Activated T-cell treated with anti-CD3 and anti-CD28 coated beads, Interleukin-2, amount 50 U/mL, for 72 hours (primary cell): Measurements from ENCODE around the gene EDDM3A. TPM values are rescaled to one million over a fixed set of nuclear protein-coding genes. Genes with fewer than 3 reads are reported as not detected.
"Not testable (repeated sequence)": the region's sequence is repeated elsewhere in the genome, so short reads cannot be mapped to it uniquely, and the experiment has no call there.

Experiments used
- ATAC-seq, 2 donors: fragments of 150-1000 bp; cut with Tn5 transposase; replicated peaks in 1 of 2; 2 replicates each; pipeline ENCODE4 v1.10.0; 2021; ENCODE audit warnings: moderate library complexity in 2 of 2, mild to moderate bottlenecking in 1 of 2
- DNase-seq, 2 donors: peaks; one replicate each; pipeline ENCODE4 v3.0.0; 2021 to 2022; ENCODE audit warnings: mixed read lengths in 1 of 2
- H3K27ac Mint-ChIP-seq: one replicate; pipeline ENCODE4 v1.8.0; 2022; ENCODE audit warnings: mild to moderate bottlenecking, moderate library complexity, mixed read lengths
- H3K27me3 Mint-ChIP-seq: one replicate; pipeline ENCODE4 v1.8.0; 2022; ENCODE audit warnings: low read depth, mixed read lengths
- H3K36me3 Mint-ChIP-seq, 2 donors: one replicate each; pipeline ENCODE4 v1.8.0; 2022; ENCODE audit warnings: mixed read lengths in 2 of 2, mild to moderate bottlenecking in 1 of 2; ENCODE audit not compliant: insufficient read depth in 2 of 2
- H3K4me1 Mint-ChIP-seq: one replicate; pipeline ENCODE4 v1.8.0; 2022; ENCODE audit warnings: low read depth, mixed read lengths
- H3K4me3 Mint-ChIP-seq, 2 donors: one replicate each; pipeline ENCODE4 v1.8.0; 2022; ENCODE audit warnings: mild to moderate bottlenecking in 2 of 2, mixed read lengths in 2 of 2, moderate library complexity in 2 of 2
- H3K9me3 Mint-ChIP-seq, 2 donors: one replicate each; pipeline ENCODE4 v1.8.0; 2022; ENCODE audit warnings: mixed read lengths in 2 of 2
- total RNA-seq, 2 donors: library from RNA; stranded (reverse); gene quantifications; one replicate each; pipeline ENCODE4 v1.2.3, GENCODE V29; 2022

EDDM3A gene
- total RNA-seq, 2 donors from 2014 or later = not detected

GRCh38 chr14:20719777-20720176, 25.9 kb upstream of the EDDM3A start:
- Mint-ChIP-seq H3K4me3 (no peak overlapping the region), H3K9me3 (peaks cover 0 to 2% of the 10 kb centered on the region in 2 donors), H3K36me3 (no peaks in the 10 kb centered on the region), H3K27me3 (peaks cover 26% of the 10 kb centered on the region), H3K27ac (no peak overlapping the region), H3K4me1 (peaks cover 6% of the 10 kb centered on the region)
- DNase-seq = no peak
- no peak for ATAC-seq

GRCh38 chr14:20720741-20721140, 24.9 kb upstream of the EDDM3A start:
- H3K4me3 Mint-ChIP-seq = no peak overlapping the region
- H3K27ac Mint-ChIP-seq = no peak overlapping the region
- no peaks in the 10 kb centered on the region for H3K36me3 Mint-ChIP-seq
- ATAC-seq (no peak), DNase-seq (no peak)
- H3K9me3 Mint-ChIP-seq = peaks cover 0 to 2% of the 10 kb centered on the region in 2 donors
- peaks cover 24% of the 10 kb centered on the region for H3K27me3 Mint-ChIP-seq
- peaks cover 6% of the 10 kb centered on the region for H3K4me1 Mint-ChIP-seq

GRCh38 chr14:20722016-20722415, 23.7 kb upstream of the EDDM3A start:
- H3K9me3 Mint-ChIP-seq = no peaks in the 10 kb centered on the region
- H3K4me3 Mint-ChIP-seq = no peak overlapping the region
- ATAC-seq = no peak
- H3K4me1 Mint-ChIP-seq = peaks cover 6% of the 10 kb centered on the region
- peaks cover 34% of the 10 kb centered on the region for H3K27me3 Mint-ChIP-seq
- no peak for DNase-seq
- no peaks in the 10 kb centered on the region for H3K36me3 Mint-ChIP-seq
- no peak overlapping the region for H3K27ac Mint-ChIP-seq

DNA sequence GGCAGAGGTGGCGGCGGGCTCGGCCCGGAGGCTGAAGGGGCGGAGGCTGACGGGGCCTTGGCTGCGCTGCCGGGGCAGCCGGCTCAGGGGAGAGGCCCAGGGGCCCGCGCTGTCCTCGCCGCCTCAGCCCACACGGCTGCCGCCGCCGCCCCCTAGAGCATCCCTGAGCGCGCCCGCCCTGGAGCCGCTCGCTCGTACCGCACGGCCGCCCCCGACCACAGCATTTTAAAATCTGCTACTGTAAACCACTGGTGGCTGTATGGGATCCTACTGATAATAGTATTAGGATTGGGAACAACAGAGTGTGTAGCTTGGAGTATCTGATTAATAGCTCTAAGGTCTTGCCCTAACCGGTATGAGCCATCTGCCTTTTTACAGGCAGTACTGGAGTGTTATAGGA, 22.2 kb upstream of the EDDM3A start:
- DNase-seq = no peak
- peak in 1 of 2 donors; percentile 46 for ATAC-seq
- Mint-ChIP-seq H3K27me3 (peaks cover 40% of the 10 kb centered on the region), H3K4me1 (peaks cover 6% of the 10 kb centered on the region), H3K4me3 (peak overlapping the region in 1 of 2 donors; percentile 13), H3K36me3 (no peaks in the 10 kb centered on the region), H3K9me3 (no peaks in the 10 kb centered on the region), H3K27ac (no peak overlapping the region)

DNA sequence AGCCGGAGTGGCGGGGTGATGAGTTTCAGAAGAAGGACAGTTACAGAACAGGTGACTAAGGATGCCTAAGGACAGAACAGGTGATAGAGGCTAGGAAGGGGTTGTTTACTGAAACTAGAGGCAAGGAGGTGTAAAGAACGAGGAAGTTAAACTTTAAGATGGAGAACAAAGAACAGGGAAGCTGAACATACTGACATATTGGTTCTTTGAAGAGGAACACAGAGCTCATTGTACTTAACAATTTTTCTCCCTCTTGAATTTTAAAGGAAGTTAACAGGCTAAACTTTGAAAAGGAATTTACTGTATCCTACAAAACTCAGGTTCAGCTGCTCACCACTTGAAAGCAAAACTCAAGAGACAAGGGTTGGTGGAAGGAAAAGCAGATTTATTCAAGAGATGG, 19.6 kb upstream of the EDDM3A start:
- H3K9me3 Mint-ChIP-seq, H3K27ac Mint-ChIP-seq, ATAC-seq, DNase-seq, H3K4me1 Mint-ChIP-seq, H3K36me3 Mint-ChIP-seq, H3K4me3 Mint-ChIP-seq: not testable (repeated sequence)
- H3K27me3 Mint-ChIP-seq = peaks cover 40% of the 10 kb centered on the region

- Mint-ChIP-seq H3K9me3 (no peaks in the 10 kb centered on the region), H3K27me3 (peaks cover 38% of the 10 kb centered on the region), H3K4me1 (no peaks in the 10 kb centered on the region), H3K4me3 (no peak overlapping the region), H3K36me3 (no peaks in the 10 kb centered on the region), H3K27ac (no peak overlapping the region)
- DNase-seq (no peak), ATAC-seq (no peak)
These were observed 19.2 kb upstream of the EDDM3A start for GRCh38 chr14:20726531-20726930.

GRCh38 chr14:20730891-20731290, 14.8 kb upstream of the EDDM3A start:
- H3K4me3 Mint-ChIP-seq = no peak overlapping the region

DNA sequence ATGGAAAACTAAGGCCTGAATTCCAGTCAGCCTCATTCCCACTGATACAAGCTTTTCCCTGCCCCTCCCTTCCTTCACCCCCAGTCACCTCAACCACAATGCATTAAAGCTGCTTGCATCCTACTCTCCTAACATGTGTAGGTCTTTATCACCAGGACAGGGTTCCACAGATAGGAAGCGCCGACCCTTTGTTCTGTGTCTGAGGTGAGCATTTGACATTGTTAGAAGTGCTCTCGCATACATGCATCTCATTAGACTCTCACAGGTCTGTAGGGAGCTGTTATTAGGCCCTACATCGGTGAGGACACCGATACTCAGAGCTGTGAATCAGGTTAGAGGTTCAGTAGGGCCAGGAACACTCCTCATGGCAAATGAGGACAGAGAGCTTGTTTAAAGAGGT, 13.2 kb upstream of the EDDM3A start:
- ATAC-seq (no peak), DNase-seq (no peak)
- Mint-ChIP-seq H3K9me3 (no peaks in the 10 kb centered on the region), H3K4me3 (no peak overlapping the region), H3K4me1 (no peaks in the 10 kb centered on the region), H3K27me3 (peaks cover 7% of the 10 kb centered on the region), H3K36me3 (no peaks in the 10 kb centered on the region), H3K27ac (no peak overlapping the region)

More at GRCh38 chr14:20730891-20731290, 14.8 kb upstream of the EDDM3A start:
- DNase-seq (no peak), ATAC-seq (no peak)
- Mint-ChIP-seq H3K4me1 (no peaks in the 10 kb centered on the region), H3K27ac (no peak overlapping the region), H3K36me3 (no peaks in the 10 kb centered on the region), H3K27me3 (peaks cover 14% of the 10 kb centered on the region), H3K9me3 (no peaks in the 10 kb centered on the region)

DNA sequence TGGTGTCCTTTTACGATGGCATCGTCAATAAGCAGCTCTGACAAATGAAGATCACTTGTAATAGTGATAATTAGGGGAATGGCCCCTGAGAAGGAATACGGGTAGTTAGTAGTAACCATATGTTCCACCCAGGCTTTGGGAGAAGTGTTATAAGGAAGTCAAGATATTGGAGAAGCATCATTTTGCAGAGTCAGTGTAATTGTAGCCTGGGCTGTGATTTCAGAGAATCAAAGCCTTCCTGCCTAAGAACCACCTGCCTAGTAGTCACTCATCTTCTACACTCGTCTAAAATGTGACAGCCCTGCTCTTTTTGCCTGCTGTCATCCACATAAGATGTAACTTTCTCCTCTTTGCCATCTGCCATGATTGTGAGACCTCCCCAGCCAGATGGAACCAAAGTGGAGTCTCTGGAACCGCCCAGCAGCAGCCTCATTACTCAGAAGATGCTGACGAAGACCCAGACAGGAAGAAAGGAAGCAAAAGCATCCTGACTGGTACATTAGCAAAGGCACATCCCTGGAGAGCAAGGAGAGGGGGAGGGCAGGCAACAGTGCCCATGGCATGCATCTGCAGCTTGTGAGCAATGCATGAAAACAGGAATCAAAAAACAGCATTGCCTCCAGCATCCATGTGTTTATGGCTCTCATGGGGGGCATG, 12.6 kb upstream of the EDDM3A start:
- H3K36me3 Mint-ChIP-seq = no peaks in the 10 kb centered on the region
- no peak for ATAC-seq

DNA sequence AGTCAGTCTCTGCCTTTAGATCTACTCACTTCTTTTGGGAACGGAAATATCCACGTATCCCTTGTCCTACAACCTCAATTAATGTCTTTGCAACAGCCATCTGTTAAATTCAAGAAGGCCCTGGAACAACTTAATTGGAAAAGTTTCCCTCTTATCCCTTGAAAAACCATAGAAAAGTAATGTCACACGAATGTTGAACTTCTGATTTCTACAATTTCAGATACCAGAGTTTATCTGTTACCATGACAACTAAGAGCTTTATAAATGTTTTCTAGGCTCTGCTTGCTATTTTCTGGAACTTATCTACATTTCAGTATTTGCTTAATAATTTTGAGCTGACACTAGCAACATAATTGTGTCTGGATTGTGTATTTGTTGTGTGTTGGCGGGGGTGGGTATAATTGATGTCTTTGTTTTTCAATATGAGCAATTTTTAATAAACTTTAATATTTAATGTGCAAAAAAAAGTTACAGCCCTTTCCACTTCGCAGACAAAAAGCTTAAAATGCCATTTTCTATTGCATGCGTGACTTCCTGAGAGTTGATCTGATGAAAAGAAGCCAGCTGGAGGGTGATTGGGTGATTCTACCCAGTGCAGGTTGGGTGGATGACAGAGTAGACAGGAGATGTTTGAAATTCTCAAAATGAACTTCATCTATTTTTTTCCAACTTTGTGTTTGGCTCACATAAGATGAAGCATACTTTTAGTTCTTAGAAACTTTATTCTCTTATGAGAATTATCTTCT, 11.8 kb upstream of the EDDM3A start:
- Mint-ChIP-seq H3K4me1 (no peaks in the 10 kb centered on the region), H3K27ac (no peak overlapping the region), H3K9me3 (no peaks in the 10 kb centered on the region), H3K4me3 (no peak overlapping the region), H3K27me3 (no peaks in the 10 kb centered on the region), H3K36me3 (no peaks in the 10 kb centered on the region)
- ATAC-seq (no peak), DNase-seq (no peak)

More for the DNA sequence above, 12.6 kb upstream of the EDDM3A start:
- H3K4me1 Mint-ChIP-seq = no peaks in the 10 kb centered on the region
- H3K4me3 Mint-ChIP-seq = no peak overlapping the region
- peaks cover under 1% of the 10 kb centered on the region for H3K27me3 Mint-ChIP-seq
- no peak overlapping the region for H3K27ac Mint-ChIP-seq
- no peak for DNase-seq
- H3K9me3 Mint-ChIP-seq = no peaks in the 10 kb centered on the region

- Mint-ChIP-seq H3K27ac (no peak overlapping the region), H3K27me3 (no peaks in the 10 kb centered on the region), H3K9me3 (no peaks in the 10 kb centered on the region), H3K36me3 (no peaks in the 10 kb centered on the region), H3K4me3 (no peak overlapping the region), H3K4me1 (no peaks in the 10 kb centered on the region)
- ATAC-seq (no peak), DNase-seq (no peak)
These were observed 11.3 kb upstream of the EDDM3A start for GRCh38 chr14:20734430-20734806.

DNA sequence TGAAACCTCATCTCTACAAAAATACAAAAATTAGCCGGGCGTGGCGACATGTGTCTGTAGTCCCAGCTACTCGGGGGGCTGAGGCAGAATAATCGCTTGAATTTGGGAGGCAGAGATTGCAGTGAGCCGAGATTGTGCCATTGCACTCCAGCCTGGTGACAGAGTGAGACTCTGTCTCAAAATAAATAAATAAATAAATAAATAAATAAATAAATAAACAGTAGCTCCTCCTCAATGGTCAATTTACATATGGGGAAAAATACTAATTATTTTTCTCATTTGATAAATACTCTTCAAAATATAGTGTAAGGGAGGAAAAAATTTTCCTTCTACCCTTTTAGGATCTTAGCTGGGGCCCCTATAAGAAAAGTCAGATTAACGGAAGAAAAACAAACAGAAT, 7.4 kb upstream of the EDDM3A start:
- H3K27me3 Mint-ChIP-seq, H3K27ac Mint-ChIP-seq, H3K4me1 Mint-ChIP-seq, ATAC-seq, H3K36me3 Mint-ChIP-seq, DNase-seq, H3K4me3 Mint-ChIP-seq, H3K9me3 Mint-ChIP-seq: not testable (repeated sequence)

GRCh38 chr14:20742132-20742531, 3.6 kb upstream of the EDDM3A start:
- DNase-seq (no peak), ATAC-seq (no peak)
- H3K4me1 Mint-ChIP-seq = no peaks in the 10 kb centered on the region

GRCh38 chr14:20743556-20743955, 2.1 kb upstream of the EDDM3A start:
- ATAC-seq = no peak
- Mint-ChIP-seq H3K36me3 (no peaks in the 10 kb centered on the region), H3K4me3 (no peak overlapping the region)

More at GRCh38 chr14:20742132-20742531, 3.6 kb upstream of the EDDM3A start:
- Mint-ChIP-seq H3K27ac (no peak overlapping the region), H3K4me3 (no peak overlapping the region), H3K27me3 (no peaks in the 10 kb centered on the region), H3K9me3 (no peaks in the 10 kb centered on the region), H3K36me3 (no peaks in the 10 kb centered on the region)

More at GRCh38 chr14:20743556-20743955, 2.1 kb upstream of the EDDM3A start:
- no peak overlapping the region for H3K27ac Mint-ChIP-seq
- H3K4me1 Mint-ChIP-seq = no peaks in the 10 kb centered on the region
- H3K9me3 Mint-ChIP-seq = no peaks in the 10 kb centered on the region
- no peak for DNase-seq
- H3K27me3 Mint-ChIP-seq = peaks cover 3% of the 10 kb centered on the region
